NCI-H446 treated with DMSO at 0.1 percent for 48 hours (cell line): ENCODE data around the gene RESP18.

ENCODE experiments used
- DNase-seq: peaks from one replicate; lab custom pipeline; 2025; lab: John Stamatoyannopoulos, UW

RESP18 gene

GRCh38 chr2:219277703-219278654 is 54.6 kb downstream of the RESP18 start:
- DNase-seq, result peak; percentile 45
